ENCODE data around the gene ZCCHC2.

ZCCHC2 gene

DNA sequence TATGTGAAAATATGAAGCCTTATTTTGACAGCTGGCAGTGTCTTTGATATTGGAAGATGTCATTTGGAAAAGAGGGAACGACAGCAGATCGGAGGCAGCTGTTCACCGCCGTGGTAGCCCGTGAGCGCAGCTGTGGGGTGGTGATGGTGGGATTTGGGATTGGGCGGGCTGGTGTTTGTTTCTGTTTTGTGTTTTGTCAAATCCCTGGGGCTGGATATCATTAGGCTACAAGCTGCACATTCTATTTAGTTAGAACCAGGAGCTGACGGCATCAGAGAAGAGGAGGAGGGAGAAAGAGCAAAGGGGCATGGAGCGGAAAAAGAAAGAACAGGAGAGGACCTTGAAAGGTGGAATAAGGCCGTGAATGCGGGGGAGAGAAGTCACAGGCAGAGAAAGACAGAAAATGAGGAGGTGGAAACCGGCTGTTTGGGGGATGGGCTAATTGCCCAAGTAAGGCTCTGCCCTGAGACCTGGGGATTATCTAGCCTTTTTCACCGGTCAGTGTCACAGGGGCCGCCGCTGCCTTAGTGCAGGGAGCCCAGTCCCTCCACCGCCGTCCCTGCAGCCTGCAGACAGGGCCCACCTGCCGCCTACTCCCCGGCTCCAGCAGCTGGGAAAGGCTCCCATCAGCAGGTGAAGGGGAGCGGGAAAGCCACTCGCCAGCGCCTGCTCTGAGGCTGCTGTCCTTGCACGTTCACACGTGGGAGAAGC is 88.0 kb downstream of the ZCCHC2 start:
- no peak for DNase-seq

DNA sequence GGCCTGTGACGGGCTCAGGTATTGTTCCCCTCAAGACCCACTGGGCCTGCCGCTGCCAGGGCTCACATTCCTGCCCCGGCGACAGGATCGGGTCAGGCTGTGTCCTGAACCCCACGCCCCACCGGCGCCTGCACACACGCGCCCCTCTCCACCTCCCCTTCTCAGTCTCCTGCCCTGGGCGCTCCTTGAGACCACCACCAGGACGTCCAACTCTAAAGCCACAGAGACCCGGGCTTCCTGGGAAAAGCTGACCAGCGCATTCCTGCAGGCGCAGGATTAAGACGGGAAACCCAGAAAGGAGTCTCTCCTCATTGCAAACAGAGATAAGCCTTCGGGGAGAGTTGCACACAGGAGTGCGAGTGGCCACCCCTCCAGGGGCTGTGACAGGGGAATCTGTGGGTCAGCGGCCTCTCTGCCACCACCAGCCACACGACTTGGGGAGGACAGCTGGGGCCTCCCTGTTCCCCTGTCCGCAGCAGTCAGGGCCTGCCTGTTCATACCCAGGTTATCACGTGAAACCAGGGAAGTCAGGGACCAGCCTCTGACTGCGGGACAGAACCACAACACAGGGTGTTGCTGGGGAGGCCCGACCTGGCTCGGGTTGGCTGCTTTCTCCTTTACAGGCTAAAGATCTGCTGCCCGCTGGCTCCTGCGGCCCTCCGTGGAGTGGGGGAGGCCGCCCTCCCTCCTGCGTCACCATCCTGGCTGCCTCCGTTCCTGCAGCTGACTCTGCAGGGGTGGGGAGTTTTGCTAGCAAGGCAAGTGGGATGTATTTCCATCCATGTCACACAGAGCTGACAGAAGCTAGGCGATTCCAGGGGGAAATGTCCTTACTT is 88.8 kb downstream of the ZCCHC2 start:
- no peak for DNase-seq

DNA sequence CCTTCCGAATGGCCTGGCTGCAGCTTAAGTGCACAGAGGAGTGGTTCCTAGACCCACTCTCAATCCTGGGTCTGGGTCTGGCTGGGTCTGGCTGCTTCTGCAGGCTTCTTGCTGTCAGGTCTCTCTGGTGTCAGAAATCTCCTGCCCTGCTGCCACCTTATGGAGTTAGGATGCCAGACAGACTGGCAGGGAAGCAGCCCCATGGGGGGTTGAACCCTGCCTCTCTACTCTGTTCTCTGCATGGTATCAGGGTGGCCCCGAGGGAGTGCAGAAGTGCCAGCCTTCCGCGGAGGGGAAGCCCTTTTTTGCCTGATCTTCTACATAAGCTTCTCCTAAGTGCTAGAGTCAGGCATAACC is 89.4 kb downstream of the ZCCHC2 start:
- DNase-seq = no peak

DNA sequence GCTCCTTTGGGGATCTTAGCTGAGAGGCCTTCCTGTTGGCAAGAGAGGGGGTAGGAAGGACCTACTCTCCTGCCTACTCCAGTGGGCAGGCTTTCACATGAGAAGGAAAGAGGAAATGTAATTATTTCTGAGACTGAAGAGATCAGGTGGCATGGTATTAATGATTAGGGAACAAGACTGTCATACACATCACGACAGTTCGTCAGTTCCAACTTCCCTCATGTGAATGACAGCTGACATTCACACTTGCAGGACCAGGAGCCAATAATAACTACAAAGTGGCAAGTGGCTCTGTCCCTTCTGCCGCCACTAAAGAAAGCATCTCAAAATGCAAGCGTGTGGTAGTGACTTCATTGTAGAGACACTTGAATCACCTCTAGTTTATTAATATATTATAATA is 90.0 kb downstream of the ZCCHC2 start:
- no peak for DNase-seq

DNA sequence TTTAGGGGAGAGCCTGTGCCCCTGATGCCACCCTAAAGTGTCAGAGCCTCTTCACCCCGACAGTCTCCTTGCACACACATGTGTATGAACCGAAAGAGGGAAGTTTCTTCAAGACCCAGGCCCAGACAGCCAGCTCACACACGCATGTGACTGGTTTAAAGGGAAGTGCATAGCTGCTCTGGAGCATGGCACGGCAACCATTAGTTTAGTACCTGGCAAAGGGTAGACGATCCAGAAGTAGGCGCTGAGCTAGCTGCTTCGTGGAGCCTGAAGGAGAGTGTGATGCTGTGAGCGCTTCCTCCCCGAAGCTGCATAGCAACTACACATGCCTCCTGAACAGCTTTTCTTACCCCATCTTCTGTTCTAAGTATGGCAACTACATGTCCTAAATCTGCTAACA is 91.7 kb downstream of the ZCCHC2 start:
- DNase-seq = no peak

DNA sequence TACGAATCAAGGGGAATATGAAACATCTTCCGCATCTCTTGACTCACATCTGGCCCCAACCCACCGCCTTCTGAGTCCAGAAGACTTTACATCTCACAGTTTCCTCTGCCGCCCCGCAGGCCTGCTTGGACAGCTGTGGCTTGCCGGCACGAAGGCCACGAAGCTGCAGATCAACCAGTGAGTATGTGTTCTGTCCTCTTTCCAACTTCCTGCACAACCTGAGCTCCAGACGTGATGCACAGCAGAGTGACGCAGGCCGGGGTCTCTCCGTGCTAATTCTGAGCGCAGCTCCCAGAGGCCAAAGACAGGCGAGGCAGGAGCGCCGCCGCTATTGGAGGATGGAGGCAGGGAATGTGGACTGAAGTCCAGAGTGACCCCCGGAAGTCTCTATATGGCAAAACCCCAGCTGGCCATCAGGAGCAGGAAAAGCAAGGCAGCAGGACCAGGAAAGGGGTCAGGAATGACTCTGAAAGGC is 93.5 kb downstream of the ZCCHC2 start:
- DNase-seq = no peak

DNA sequence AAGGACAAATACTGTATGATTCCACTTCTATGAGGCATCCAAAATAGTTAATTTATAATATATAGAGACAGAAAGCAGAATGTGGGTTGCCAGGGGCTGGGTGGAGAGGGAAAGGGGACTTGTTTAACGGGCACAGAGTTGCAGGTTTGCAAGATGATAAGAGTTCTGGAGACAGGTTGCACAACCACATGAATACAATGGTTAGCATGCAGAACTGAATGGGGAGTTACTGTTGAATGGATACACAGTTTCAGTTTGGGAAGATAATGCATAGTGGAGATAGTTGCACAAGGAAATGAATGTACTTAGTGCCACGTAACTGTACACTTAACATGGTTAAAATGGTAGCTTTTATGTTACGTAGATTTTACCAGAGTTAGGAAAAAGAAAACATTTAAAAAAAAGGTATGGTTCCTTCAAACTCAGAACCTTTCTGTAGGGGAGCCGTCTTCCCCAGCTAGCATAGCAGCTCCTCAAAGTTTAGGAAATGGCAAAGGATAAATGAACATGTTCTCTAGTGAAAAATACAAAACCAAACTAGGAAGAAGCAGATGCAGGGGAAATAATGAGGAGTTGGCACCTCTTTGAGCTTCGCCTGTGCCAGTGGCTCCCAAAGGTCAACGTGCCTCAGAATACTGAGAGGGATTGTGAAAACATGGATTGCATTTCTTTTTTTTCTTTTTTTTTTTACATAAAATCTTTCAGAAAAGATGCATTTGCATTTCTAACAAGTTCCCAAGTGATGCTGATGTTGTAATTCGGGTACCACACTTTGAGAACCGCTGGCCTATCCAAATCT is 95.2 kb downstream of the ZCCHC2 start:
- no peak for DNase-seq

DNA sequence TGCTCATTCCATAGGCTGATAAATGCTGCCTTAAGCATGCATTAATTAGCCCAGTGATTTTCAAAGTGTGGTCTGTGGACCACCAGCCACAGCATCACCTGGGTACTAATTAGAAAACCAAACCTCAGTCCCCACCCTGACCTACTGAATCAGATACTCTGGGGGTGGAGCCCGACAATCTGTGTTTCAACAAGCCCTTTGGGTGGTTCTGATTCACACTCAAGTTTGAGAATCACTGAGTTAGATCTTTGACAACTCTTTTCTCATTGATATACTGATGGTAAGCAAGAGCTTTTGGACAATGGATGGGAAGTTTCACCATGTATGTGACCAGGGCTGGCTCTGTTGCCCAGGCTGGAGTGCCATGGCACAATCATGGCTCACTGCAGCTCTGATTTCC is 95.9 kb downstream of the ZCCHC2 start:
- no peak for DNase-seq

DNA sequence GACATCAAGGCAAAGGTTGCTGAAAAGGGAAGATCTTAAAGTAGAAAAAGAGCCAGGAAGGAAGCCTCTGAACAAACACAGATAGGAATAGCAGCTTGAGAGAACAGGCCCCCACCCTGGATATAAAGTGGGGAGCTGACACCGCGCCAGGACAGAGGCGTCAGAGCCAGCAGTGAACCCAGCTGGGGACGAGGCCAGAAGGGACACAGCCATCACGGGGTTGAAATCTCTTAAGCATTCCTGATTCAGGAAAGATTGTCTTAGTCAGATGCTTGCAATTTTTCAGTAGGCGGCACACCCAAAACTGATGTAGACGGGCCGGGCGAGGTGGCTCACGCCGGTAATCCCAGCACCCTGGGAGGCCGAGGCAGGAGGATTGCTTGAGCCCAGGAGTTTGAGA is 98.7 kb downstream of the ZCCHC2 start:
- no peak for DNase-seq

DNA sequence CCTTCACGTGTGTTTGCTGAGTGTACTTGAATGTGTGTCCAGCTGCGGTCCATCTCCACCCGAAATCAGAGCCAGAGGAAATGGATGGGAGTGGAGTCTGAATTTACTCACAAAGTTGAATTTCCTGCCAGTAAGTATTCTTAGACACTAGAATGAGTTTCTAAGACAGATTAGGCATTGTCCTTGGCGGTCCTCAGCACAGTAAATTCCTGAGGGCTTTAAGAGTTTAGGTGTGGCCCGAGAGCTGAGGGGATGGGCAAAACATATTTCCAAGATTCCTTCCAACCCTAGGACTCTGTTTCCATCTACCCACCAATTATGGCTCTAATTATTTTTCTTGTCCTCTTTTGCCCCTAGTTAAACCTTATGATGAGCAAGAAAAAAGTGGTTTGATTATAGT is 102.2 kb downstream of the ZCCHC2 start:
- DNase-seq = no peak
